ENCODE data around the gene SLC16A14. TPM values are rescaled to one million over a fixed set of nuclear protein-coding genes. Genes with fewer than 3 reads are reported as not detected.
"Not testable (repeated sequence)": the region's sequence is repeated elsewhere in the genome, so short reads cannot be mapped to it uniquely, and the experiment has no call there.

SLC16A14 gene
- 1 to 10 TPM in 1 of 2 donors, under 1 TPM in 1; 0.54 to 3.0 TPM for total RNA-seq

GRCh38 chr2:230068651-230069055 is at the start of gene SLC16A14:
Gene SLC16A14, minus strand, starts transcription at chr2:230068924. Its CDS starts 9,572 bp downstream, at chr2:230059352.
- TF ChIP-seq CTCF (IDR thresholded peaks at IDR 0.05) = no peak
- Histone ChIP-seq H3K36me3 (no peaks in the 10 kb centered on the region), H3K9me3 (no peaks in the 10 kb centered on the region), H3K4me3 (peak within 1 kb of the TSS; percentile 86), H3K4me1 (ENCODE audit: control insufficient read depth in 1 of 2, low read depth in 2 of 2) (peaks cover 4 to 10% of the 10 kb centered on the region in 2 donors), H3K27me3 (replicated peaks; ENCODE audit: insufficient read depth) (no peaks in the 10 kb centered on the region), H3K27ac (peak within 1 kb of the TSS; percentile 5 to 34)
- no peak for DNase-seq (ENCODE audit: low spot score)
- ATAC-seq (ENCODE audit: insufficient number of reproducible peaks, low FRiP score, low read depth) = peak; percentile 25

GRCh38 chr2:230106771-230107170 is 38.0 kb upstream of the SLC16A14 start:
- DNase-seq (ENCODE audit: low spot score) (no peak), ATAC-seq (ENCODE audit: insufficient number of reproducible peaks, low FRiP score, low read depth) (no peak)
- Histone ChIP-seq H3K27ac (no peak overlapping the region), H3K4me1 (ENCODE audit: control insufficient read depth in 1 of 2, low read depth in 2 of 2) (no peaks in the 10 kb centered on the region), H3K36me3 (no peaks in the 10 kb centered on the region), H3K4me3 (no peak overlapping the region), H3K9me3 (peaks cover 6% of the 10 kb centered on the region), H3K27me3 (replicated peaks; ENCODE audit: insufficient read depth) (no peaks in the 10 kb centered on the region)
- TF ChIP-seq CTCF (IDR thresholded peaks at IDR 0.05) = no peak

- not testable (repeated sequence) for H3K27me3 ChIP-seq (replicated peaks; ENCODE audit: insufficient read depth); H3K4me3 ChIP-seq; H3K4me1 ChIP-seq (ENCODE audit: control insufficient read depth in 1 of 2, low read depth in 2 of 2); H3K9me3 ChIP-seq; ATAC-seq (ENCODE audit: insufficient number of reproducible peaks, low FRiP score, low read depth); DNase-seq (ENCODE audit: low spot score); H3K27ac ChIP-seq; H3K36me3 ChIP-seq
Observed at GRCh38 chr2:230101967-230102366, 33.2 kb upstream of the SLC16A14 start.

- Histone ChIP-seq H3K27me3 (replicated peaks; ENCODE audit: insufficient read depth) (no peaks in the 10 kb centered on the region), H3K4me1 (ENCODE audit: control insufficient read depth in 1 of 2, low read depth in 2 of 2) (no peaks in the 10 kb centered on the region), H3K36me3 (no peaks in the 10 kb centered on the region), H3K4me3 (no peak overlapping the region), H3K9me3 (peaks cover 4% of the 10 kb centered on the region), H3K27ac (no peak overlapping the region)
- no peak for ATAC-seq (ENCODE audit: insufficient number of reproducible peaks, low FRiP score, low read depth)
- no peak for DNase-seq (ENCODE audit: low spot score)
- no peak for TF ChIP-seq CTCF (IDR thresholded peaks at IDR 0.05)
Observed at GRCh38 chr2:230097841-230098240, 29.1 kb upstream of the SLC16A14 start.

GRCh38 chr2:230097424-230097823 is 28.7 kb upstream of the SLC16A14 start:
- ATAC-seq (ENCODE audit: insufficient number of reproducible peaks, low FRiP score, low read depth) (no peak), DNase-seq (ENCODE audit: low spot score) (no peak)
- no peaks in the 10 kb centered on the region for H3K27me3 ChIP-seq (replicated peaks; ENCODE audit: insufficient read depth)
- H3K27ac ChIP-seq = no peak overlapping the region
- H3K9me3 ChIP-seq = peaks cover 4% of the 10 kb centered on the region
- no peaks in the 10 kb centered on the region for H3K36me3 ChIP-seq
- H3K4me3 ChIP-seq = no peak overlapping the region
- no peak for TF ChIP-seq CTCF (IDR thresholded peaks at IDR 0.05)
- H3K4me1 ChIP-seq (ENCODE audit: control insufficient read depth in 1 of 2, low read depth in 2 of 2) = no peaks in the 10 kb centered on the region

GRCh38 chr2:230090967-230091366 is 22.2 kb upstream of the SLC16A14 start:
- DNase-seq (ENCODE audit: low spot score) (no peak), ATAC-seq (ENCODE audit: insufficient number of reproducible peaks, low FRiP score, low read depth) (no peak)
- TF ChIP-seq CTCF (IDR thresholded peaks at IDR 0.05) = no peak
- no peak overlapping the region for H3K4me3 ChIP-seq
- H3K4me1 ChIP-seq (ENCODE audit: control insufficient read depth in 1 of 2, low read depth in 2 of 2) = no peaks in the 10 kb centered on the region
- no peaks in the 10 kb centered on the region for H3K9me3 ChIP-seq
- H3K27ac ChIP-seq = no peak overlapping the region
- H3K36me3 ChIP-seq = no peaks in the 10 kb centered on the region
- H3K27me3 ChIP-seq (replicated peaks; ENCODE audit: insufficient read depth) = no peaks in the 10 kb centered on the region

Measured in thoracic aorta (tissue), 2 donors.